Neural progenitor cell (in vitro differentiated cells): Measurements from ENCODE around the gene DOK4.

Source experiments
- EZH2 ChIP-seq: fragments of 200-600 bp; sonication (generic); IDR thresholded peaks from 2 replicates; pipeline ENCODE4 v1.6.1; 2017; ENCODE audit warnings: antibody characterized with exemption, mild to moderate bottlenecking, moderate library complexity
- TF ChIP-seq, protein P1 (sequence below): fragments of 200-600 bp; sonication (generic); IDR thresholded peaks from 2 replicates; pipeline ENCODE4 v1.5.1; 2017; ENCODE audit warnings: antibody characterized with exemption, mild to moderate bottlenecking

DNA sequence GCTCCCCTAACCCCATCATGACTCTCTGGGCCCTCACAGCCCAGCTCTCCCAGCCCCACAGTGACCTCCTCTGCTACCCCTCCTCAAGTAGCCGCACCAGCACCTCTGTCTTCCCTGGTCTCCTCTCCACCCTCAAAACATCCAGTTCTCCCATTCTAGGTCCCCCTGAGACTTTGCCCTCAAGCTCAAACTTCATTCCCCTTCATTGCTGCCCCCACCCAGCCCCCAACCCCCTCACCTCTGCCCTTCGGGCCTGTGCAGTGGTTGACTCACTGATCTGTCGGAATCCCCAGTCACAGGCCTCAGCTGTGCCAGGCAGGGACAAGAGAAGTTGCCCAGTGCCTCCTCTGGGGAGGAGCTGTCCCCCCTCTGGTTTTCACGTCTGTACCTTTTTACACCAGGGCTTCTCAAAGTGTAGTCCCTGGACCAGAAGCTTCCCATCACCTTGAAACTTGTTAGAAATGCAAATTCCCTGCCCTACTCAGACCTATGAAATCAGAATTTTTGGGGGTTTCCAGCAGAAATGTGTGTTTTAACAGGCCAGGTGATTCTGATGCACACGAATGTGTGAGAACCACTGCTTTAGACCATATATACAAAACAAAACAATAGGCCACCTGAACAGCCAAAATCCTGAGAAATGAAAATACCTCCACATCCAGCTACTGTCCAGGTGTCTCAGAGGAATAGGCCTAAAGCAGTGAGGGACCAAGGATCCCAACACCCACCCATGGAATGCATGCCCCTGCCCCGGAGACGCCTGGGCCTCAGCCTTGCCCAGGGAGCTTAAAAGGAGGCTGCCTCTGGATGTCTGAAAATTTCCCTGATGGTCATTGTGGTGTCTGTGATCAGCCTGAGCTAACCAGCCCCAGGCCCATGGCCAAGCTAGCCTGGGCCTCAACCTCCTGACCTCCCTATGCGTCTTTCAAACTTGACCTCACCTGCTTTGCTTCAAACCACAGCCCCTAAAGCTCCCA is 853 bp upstream of the DOK4 start:
- TF ChIP-seq, protein P1, sequence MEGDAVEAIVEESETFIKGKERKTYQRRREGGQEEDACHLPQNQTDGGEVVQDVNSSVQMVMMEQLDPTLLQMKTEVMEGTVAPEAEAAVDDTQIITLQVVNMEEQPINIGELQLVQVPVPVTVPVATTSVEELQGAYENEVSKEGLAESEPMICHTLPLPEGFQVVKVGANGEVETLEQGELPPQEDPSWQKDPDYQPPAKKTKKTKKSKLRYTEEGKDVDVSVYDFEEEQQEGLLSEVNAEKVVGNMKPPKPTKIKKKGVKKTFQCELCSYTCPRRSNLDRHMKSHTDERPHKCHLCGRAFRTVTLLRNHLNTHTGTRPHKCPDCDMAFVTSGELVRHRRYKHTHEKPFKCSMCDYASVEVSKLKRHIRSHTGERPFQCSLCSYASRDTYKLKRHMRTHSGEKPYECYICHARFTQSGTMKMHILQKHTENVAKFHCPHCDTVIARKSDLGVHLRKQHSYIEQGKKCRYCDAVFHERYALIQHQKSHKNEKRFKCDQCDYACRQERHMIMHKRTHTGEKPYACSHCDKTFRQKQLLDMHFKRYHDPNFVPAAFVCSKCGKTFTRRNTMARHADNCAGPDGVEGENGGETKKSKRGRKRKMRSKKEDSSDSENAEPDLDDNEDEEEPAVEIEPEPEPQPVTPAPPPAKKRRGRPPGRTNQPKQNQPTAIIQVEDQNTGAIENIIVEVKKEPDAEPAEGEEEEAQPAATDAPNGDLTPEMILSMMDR: no peak
- TF ChIP-seq EZH2: no peak
